RPMI7951 (cell line): ENCODE measurements around the gene CTU2. TPM values are rescaled to one million over a fixed set of nuclear protein-coding genes. Genes with fewer than 3 reads are reported as not detected.

ENCODE experiments used
- DNase-seq: peaks from one replicate; pipeline ENCODE4 v3.0.0-alpha.2; 2012; ENCODE audit warnings: low read depth
- total RNA-seq: library from RNA; depleted of rRNA; stranded (reverse); fragments of >200 nt; shearing (Covaris generic); gene quantifications from 2 replicates; pipeline ENCODE4 v1.2.3, GENCODE V29; 2014

Gene CTU2
- total RNA-seq, 1 experiment from 2014 or later, result 13.2 TPM

- no peak for DNase-seq
Measured at GRCh38 chr16:88730632-88731607, 24.6 kb downstream of the CTU2 start.

- DNase-seq, result no peak
Measured at GRCh38 chr16:88731699-88732098, 25.4 kb downstream of the CTU2 start.

GRCh38 chr16:88732172-88732960 is 26.1 kb downstream of the CTU2 start:
- DNase-seq, result no peak

GRCh38 chr16:88732961-88733294 is 26.6 kb downstream of the CTU2 start:
- no peak for DNase-seq

GRCh38 chr16:88733630-88734360 is 27.5 kb downstream of the CTU2 start:
- DNase-seq, result no peak

- DNase-seq, result no peak
Measured at GRCh38 chr16:88734361-88734728, 28.0 kb downstream of the CTU2 start.

- no peak for DNase-seq
Measured at GRCh38 chr16:88735121-88735520, 28.8 kb downstream of the CTU2 start.

GRCh38 chr16:88735616-88736015 is 29.3 kb downstream of the CTU2 start:
- no peak for DNase-seq

GRCh38 chr16:88736088-88736487 is 29.8 kb downstream of the CTU2 start:
- no peak for DNase-seq

- no peak for DNase-seq
Measured at GRCh38 chr16:88736496-88736895, 30.2 kb downstream of the CTU2 start.

- DNase-seq, result peak; percentile 45
Measured at GRCh38 chr16:88737298-88738150, 31.2 kb downstream of the CTU2 start.

GRCh38 chr16:88738151-88739084 is 32.1 kb downstream of the CTU2 start:
- DNase-seq, result no peak

GRCh38 chr16:88739139-88739976 is 33.1 kb downstream of the CTU2 start:
- no peak for DNase-seq

GRCh38 chr16:88739977-88740726 is 33.8 kb downstream of the CTU2 start:
- DNase-seq, result no peak

GRCh38 chr16:88740727-88741055 is 34.4 kb downstream of the CTU2 start:
- DNase-seq, result no peak

GRCh38 chr16:88741368-88741767 is 35.1 kb downstream of the CTU2 start:
- DNase-seq, result no peak

GRCh38 chr16:88742896-88743605 is 36.7 kb downstream of the CTU2 start:
- no peak for DNase-seq
